AG04450 (cell line): ENCODE results near the gene ZNF416. TPM values are rescaled to one million over a fixed set of nuclear protein-coding genes. Genes with fewer than 3 reads are reported as not detected.

Source experiments
- CTCF ChIA-PET: fragments of 300-600, 350-600 bp; formaldehyde crosslinking; extraction: SDS; loops from one replicate; lab custom pipeline; 2022; ENCODE audit warnings: antibody characterized with exemption, inconsistent platforms; lab: Charles Lee
- POLR2A ChIA-PET: fragments of 350-600 bp; formaldehyde crosslinking; extraction: SDS; loops from one replicate; lab custom pipeline; 2021; ENCODE audit warnings: antibody characterized with exemption, inconsistent platforms; lab: Yijun Ruan, JAX
- DNase-seq: peaks from one replicate; pipeline ENCODE4 v3.0.0-alpha.2; 2011; ENCODE audit warnings: low read depth, low spot score
- H3K27ac ChIP-seq: one replicate; pipeline ENCODE4 v1.5.1; 2012; ENCODE audit warnings: low read depth, low read length, control low read depth
- H3K27me3 ChIP-seq: one replicate; pipeline ENCODE4 v1.6.0; 2012; ENCODE audit warnings: low read length; ENCODE audit not compliant: control insufficient read depth, insufficient read depth
- H3K4me3 ChIP-seq: 2 replicates; pipeline ENCODE4 v1.5.1; 2011; ENCODE audit warnings: mild to moderate bottlenecking, low read depth, low read length, control low read depth
- H3K9me3 ChIP-seq: 2 replicates; pipeline ENCODE4 v1.5.1; 2012; ENCODE audit warnings: low read length; ENCODE audit not compliant: control insufficient read depth, insufficient read depth
- CTCF ChIP-seq: IDR thresholded peaks from 2 replicates; pipeline ENCODE4 v1.5.1; 2011; ENCODE audit warnings: low read depth, low read length, control low read depth, inconsistent platforms
- polyA plus RNA-seq: library from polyadenylated mRNA; depleted of rRNA; stranded (reverse); fragments of >200 nt; gene quantifications from 2 replicates; pipeline ENCODE4 v1.2.3, GENCODE V29; 2011

Gene ZNF416
- polyA plus RNA-seq, 1 experiment, result 4.8 TPM

DNA sequence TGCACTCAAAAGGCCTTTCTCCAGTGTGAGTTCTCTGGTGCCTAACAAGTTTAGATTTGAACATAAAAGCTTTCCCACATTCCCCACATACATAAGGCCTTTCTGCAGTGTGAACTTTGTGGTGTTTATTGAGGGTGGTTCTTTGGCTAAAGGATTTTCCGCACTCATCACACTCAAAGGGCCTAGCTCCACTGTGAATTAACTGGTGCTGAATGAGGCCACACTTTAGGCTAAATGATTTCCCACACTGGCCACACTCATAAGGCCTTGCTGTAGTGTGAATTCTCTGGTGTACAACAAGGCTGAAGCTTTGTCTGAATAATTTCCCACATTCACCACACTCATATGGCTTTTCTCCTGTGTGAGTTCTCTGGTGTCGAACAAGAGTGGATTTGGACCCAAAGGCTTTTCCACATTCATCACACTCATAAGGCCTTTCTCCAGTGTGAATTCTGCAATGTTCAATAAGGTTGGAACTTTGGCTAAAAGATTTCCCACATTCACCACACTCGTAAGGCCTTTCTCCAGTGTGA lies 6.2 kb downstream of the ZNF416 start:
- Histone ChIP-seq H3K9me3 (peaks cover 90% of the 10 kb centered on the region), H3K27me3 (no peaks in the 10 kb centered on the region), H3K4me3 (no peak overlapping the region), H3K27ac (no peak overlapping the region)
- ChIA-PET CTCF (interaction anchor here (0.6 kb wide), 1 partner anchor 144 kb away, joined by 3 read pairs; no protein-coding TSS in a partner anchor), POLR2A (no interaction called here)
- DNase-seq, result no peak
- no peak for TF ChIP-seq CTCF

DNA sequence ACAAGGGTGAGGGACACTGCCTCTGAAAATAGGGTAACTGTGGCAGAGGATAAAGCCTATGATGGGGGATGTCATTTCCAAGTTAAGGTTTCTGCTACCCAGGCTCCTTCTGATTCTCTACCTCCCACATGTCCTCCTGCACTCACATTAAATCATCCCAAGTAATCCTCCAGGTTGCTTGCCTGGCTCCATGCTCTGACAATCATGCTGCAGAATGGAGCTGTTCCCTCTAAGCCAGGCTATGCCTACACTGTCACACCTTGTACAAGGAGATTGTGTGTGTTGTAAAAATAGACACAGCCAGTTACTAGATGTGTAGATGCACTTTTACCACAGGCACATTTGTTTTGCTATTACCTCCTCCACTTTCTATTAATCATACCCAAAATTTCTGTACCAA lies 8.0 kb downstream of the ZNF416 start:
- Histone ChIP-seq H3K27me3 (no peaks in the 10 kb centered on the region), H3K4me3 (no peak overlapping the region), H3K27ac (no peak overlapping the region), H3K9me3 (peaks cover 86% of the 10 kb centered on the region)
- DNase-seq, result no peak
- no peak for TF ChIP-seq CTCF
- POLR2A ChIA-PET, result interaction anchor here (0.6 kb wide), 1 partner anchor 324 kb away, joined by 7 read pairs; no protein-coding TSS in a partner anchor
- CTCF ChIA-PET, result no interaction called here

DNA sequence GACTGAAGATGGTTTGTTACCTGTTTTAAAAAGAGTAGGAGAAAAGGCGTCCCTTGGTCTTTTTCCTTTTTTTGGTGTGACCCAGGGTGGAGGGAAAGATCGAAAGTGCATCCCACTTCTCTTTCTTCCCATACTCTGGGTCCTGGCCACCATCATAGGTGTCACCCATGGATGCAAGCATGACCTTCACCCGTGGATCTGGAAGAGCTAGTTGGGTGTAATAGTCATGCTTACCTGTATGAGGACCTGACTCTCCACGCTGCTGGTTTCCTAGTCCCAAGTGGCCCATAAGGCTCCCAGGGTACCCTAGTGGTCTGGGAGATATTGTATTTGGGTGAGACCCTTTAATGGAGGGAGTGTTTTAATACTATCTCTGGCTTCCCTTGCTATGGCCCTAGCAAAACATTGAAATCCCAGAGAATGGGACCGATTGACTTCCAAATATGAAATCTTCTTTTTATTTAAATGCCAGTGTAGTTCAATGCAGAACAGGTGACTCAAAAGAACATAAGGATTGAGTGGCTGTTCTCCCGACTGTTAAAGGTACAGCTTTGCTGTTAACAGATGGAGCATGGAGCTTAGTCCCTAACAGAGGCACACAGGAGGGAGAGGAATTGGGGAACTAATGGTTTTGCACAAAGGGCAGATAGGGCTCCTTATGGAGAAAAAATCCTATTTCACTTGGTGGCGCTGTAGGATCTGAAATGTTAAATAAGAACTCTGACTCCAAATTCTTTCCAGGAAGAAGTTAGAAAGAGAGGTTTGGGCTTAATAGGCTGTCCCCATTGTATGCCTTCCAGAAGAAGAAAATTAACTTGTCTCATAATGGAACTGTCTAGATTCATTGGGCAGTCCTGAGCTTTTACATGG lies 12.1 kb downstream of the ZNF416 start:
- TF ChIP-seq CTCF, result no peak
- H3K27ac ChIP-seq, result no peak overlapping the region
- POLR2A ChIA-PET, result no interaction called here
- no peaks in the 10 kb centered on the region for H3K27me3 ChIP-seq
- H3K4me3 ChIP-seq, result no peak overlapping the region
- CTCF ChIA-PET, result no interaction called here
- H3K9me3 ChIP-seq, result peaks cover 63% of the 10 kb centered on the region
- no peak for DNase-seq

DNA sequence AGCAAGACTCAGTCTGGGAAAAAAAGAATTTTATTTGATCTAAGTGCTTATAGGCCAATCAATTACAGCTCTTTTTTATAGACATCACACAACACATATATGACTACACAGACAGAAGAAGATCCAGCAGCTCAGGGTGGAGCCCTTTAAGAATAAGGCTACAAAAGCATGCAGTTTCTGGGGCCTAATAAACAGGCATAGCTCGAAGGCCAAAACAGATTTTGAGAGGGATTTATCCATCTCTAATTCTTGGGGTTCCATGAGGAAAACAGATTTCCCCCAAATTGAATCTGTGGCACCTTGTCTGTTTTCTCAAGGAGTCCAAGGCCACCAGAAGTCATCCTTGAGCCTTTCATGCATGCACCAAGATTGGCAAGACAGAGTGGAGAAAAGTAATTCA lies 15.2 kb downstream of the ZNF416 start:
- DNase-seq, result no peak
- Histone ChIP-seq H3K9me3 (peaks cover 46% of the 10 kb centered on the region), H3K4me3 (no peak overlapping the region), H3K27me3 (no peaks in the 10 kb centered on the region), H3K27ac (no peak overlapping the region)
- no peak for TF ChIP-seq CTCF
- ChIA-PET CTCF (no interaction called here), POLR2A (no interaction called here)

DNA sequence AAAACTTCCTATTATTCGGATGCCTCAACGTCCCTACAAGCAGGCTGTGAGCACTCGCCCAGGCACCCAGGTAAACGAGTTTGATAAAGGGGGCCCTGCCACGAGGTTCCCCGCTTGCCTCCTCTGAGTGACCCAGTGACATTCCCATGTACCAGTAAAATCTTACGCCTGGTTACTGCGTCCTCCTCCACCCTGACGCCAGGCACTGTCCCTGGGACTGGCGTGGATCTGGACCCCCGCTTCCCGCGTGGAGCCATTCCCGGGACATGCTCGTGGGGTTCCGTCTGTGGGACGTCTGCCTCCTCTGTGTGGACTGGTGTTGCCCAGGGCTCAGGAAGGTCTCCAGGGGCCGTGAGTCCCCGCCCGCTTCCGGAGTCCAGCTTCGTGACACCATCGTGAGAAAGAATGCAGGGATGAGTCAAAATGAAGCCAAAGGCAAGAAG lies 18.6 kb downstream of the ZNF416 start:
- Histone ChIP-seq H3K27ac (peak overlapping the region; percentile 81), H3K27me3 (no peaks in the 10 kb centered on the region), H3K4me3 (peak overlapping the region; percentile 98), H3K9me3 (peaks cover 30% of the 10 kb centered on the region)
- DNase-seq, result peak; percentile 16
- ChIA-PET POLR2A (interaction anchor here (0.6 kb wide), 2 partner anchors 210 to 830 kb away, joined by 3 to 4 read pairs; no protein-coding TSS in a partner anchor), CTCF (no interaction called here)
- no peak for TF ChIP-seq CTCF
